Vagina (tissue), 2 donors: Measurements from ENCODE around the gene ZNG1A.

ENCODE experiments used
- POLR2A ChIP-seq, 2 donors: fragments of 450-650 bp; IDR thresholded peaks; one replicate each; pipeline ENCODE4 v1.6.1; 2017; ENCODE audit warnings: antibody characterized with exemption in 2 of 2, mild to moderate bottlenecking in 2 of 2, moderate library complexity in 2 of 2
- POLR2AphosphoS5 ChIP-seq, 2 donors: sonication (generic); formaldehyde crosslinking; IDR thresholded peaks; one replicate each; pipeline ENCODE4 v1.9.0; 2017; ENCODE audit warnings: antibody characterized with exemption in 2 of 2, mild to moderate bottlenecking in 2 of 2, low read depth in 1 of 2; ENCODE audit not compliant: insufficient read depth in 1 of 2
- TF ChIP-seq, protein P1 (sequence below), 3 experiments: fragments of 450-650 bp in 2 of 3; fragments of 200-600 bp in 1 of 3; sonication (generic) in 1 of 3; IDR thresholded peaks; one replicate each; pipeline ENCODE4 v1.5.1; 2017 to 2019; ENCODE audit warnings: antibody characterized with exemption in 3 of 3, mild to moderate bottlenecking in 2 of 3, moderate library complexity in 2 of 3

DNA sequence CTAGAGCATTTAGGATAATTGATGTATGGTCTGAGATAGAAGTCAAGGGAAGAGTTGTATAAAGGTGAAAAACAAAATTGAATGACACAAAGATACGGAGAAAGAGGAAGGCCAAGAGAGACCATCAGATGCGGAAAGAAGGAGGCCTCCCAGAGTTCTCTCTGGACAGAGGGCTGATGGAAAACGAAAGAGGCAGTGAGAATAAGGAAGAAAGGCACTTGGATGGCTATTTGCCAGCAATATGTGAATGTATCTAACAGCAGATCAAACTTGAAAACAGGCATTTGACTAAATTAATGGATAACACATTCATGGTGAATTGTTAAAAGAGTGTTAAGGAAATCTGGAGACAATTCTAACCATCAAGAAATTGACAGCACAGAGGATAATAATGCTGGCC is 33.4 kb upstream of the ZNG1A start:
- TF ChIP-seq, protein P1, sequence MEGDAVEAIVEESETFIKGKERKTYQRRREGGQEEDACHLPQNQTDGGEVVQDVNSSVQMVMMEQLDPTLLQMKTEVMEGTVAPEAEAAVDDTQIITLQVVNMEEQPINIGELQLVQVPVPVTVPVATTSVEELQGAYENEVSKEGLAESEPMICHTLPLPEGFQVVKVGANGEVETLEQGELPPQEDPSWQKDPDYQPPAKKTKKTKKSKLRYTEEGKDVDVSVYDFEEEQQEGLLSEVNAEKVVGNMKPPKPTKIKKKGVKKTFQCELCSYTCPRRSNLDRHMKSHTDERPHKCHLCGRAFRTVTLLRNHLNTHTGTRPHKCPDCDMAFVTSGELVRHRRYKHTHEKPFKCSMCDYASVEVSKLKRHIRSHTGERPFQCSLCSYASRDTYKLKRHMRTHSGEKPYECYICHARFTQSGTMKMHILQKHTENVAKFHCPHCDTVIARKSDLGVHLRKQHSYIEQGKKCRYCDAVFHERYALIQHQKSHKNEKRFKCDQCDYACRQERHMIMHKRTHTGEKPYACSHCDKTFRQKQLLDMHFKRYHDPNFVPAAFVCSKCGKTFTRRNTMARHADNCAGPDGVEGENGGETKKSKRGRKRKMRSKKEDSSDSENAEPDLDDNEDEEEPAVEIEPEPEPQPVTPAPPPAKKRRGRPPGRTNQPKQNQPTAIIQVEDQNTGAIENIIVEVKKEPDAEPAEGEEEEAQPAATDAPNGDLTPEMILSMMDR (IDR thresholded peaks at IDR 0.05), result no peak
- TF ChIP-seq POLR2AphosphoS5 (IDR thresholded peaks at IDR 0.05; ENCODE audit: insufficient read depth in 1 of 2, low read depth in 1 of 2) (no peak), POLR2A (IDR thresholded peaks at IDR 0.05) (no peak)
